ENCODE measurements around the gene WDSUB1.

WDSUB1 gene

GRCh38 chr2:159217676-159218075 lies 68.8 kb downstream of the WDSUB1 start:
- Mint-ChIP-seq H3K36me3 (no peaks in the 10 kb centered on the region), H3K4me1 (no peaks in the 10 kb centered on the region), H3K27me3 (no peaks in the 10 kb centered on the region), H3K27ac (no peak overlapping the region), H3K9me3 (no peaks in the 10 kb centered on the region), H3K4me3 (no peak overlapping the region)

- H3K27me3 Mint-ChIP-seq: no peaks in the 10 kb centered on the region
- H3K4me1 Mint-ChIP-seq: peaks cover 10% of the 10 kb centered on the region
- no peak overlapping the region for H3K4me3 Mint-ChIP-seq
- no peaks in the 10 kb centered on the region for H3K9me3 Mint-ChIP-seq
- H3K27ac Mint-ChIP-seq: no peak overlapping the region
- H3K36me3 Mint-ChIP-seq: no peaks in the 10 kb centered on the region
These were observed 71.4 kb downstream of the WDSUB1 start for GRCh38 chr2:159215116-159215515.

GRCh38 chr2:159214325-159214865 lies 72.1 kb downstream of the WDSUB1 start:
- no peak overlapping the region for H3K4me3 Mint-ChIP-seq
- H3K9me3 Mint-ChIP-seq: no peaks in the 10 kb centered on the region
- H3K4me1 Mint-ChIP-seq: peaks cover 18% of the 10 kb centered on the region
- no peaks in the 10 kb centered on the region for H3K27me3 Mint-ChIP-seq
- no peak overlapping the region for H3K27ac Mint-ChIP-seq
- H3K36me3 Mint-ChIP-seq: no peaks in the 10 kb centered on the region

DNA sequence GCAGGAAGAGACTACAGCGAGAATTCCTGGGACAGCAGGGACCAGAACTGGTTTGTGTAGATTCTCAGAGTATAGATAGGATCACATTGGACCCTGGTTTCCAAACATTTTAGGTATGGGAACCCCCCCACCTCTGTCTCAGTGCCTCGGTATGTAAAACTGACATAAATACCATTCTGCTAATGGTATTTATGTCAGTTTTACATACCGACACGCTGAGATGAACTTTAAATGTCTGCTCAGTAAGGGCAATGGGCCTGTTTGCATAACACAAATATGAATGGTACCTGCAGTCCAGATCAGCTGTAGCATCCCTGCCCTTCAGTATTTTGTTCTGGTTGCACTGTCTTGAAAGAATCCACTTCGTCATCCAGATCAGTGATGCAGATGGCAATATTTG lies 73.2 kb downstream of the WDSUB1 start:
- Mint-ChIP-seq H3K4me1 (peaks cover 28% of the 10 kb centered on the region), H3K27ac (no peak overlapping the region), H3K27me3 (no peaks in the 10 kb centered on the region), H3K4me3 (no peak overlapping the region), H3K36me3 (no peaks in the 10 kb centered on the region), H3K9me3 (no peaks in the 10 kb centered on the region)

- H3K4me1 Mint-ChIP-seq: peaks cover 29% of the 10 kb centered on the region
- H3K36me3 Mint-ChIP-seq: no peaks in the 10 kb centered on the region
- no peak overlapping the region for H3K27ac Mint-ChIP-seq
- peak overlapping the region; percentile 33 for H3K4me3 Mint-ChIP-seq
- no peaks in the 10 kb centered on the region for H3K27me3 Mint-ChIP-seq
- no peaks in the 10 kb centered on the region for H3K9me3 Mint-ChIP-seq
These were observed 74.8 kb downstream of the WDSUB1 start for GRCh38 chr2:159211447-159212396.

DNA sequence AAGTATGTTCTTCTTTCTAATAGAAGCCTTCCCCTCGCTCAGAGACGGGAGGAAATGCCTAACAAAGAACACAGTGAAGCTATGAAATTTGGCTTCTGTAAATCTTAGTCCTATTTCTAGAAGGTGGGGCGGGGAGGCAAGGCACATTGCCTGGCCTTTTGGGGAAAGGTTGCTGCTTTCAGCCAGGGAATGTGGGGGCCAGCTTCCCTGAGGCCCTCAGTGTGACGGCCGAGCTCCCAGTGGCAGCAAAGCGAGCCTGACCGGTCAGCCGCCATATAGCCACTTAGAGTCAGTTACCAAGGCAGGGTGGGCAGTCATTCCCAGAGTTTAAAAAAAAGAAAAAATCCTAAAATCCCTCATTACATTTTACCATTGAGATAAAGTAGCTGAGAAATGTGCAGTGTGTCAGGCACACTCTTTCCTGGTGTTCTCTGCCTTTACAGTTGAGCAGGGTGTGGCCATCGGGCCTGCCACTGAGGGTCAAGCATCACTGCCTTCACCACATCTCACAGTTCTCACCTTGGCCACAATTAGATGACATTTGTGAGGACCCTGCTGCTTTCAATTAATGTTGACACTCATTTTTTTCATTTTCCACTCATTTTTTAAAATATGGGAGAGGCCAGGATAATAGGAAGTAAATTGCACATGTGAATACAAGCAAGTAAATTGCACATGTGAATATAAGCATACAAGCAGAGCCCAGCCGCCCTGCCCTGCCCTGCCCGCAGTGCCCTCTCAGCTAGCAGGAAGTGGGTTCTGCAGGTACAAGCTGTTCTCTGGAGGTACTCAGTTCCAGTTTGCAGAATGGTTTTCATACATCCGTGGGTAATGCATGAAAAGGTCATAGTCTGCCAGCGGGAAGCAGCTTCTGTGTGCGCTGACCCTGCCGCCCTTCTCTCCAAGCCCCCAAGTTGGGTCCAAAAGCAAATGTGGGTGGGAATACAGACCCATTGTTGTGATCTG lies 76.9 kb downstream of the WDSUB1 start:
- peaks cover 29% of the 10 kb centered on the region for H3K4me1 Mint-ChIP-seq

GRCh38 chr2:159208438-159208837 lies 78.1 kb downstream of the WDSUB1 start:
- peaks cover 29% of the 10 kb centered on the region for H3K4me1 Mint-ChIP-seq
- no peak overlapping the region for H3K27ac Mint-ChIP-seq
- no peaks in the 10 kb centered on the region for H3K27me3 Mint-ChIP-seq
- H3K36me3 Mint-ChIP-seq: no peaks in the 10 kb centered on the region
- no peaks in the 10 kb centered on the region for H3K9me3 Mint-ChIP-seq
- H3K4me3 Mint-ChIP-seq: no peak overlapping the region

More for the DNA sequence above, 76.9 kb downstream of the WDSUB1 start:
- H3K9me3 Mint-ChIP-seq: no peaks in the 10 kb centered on the region
- peak overlapping the region; percentile 66 for H3K4me3 Mint-ChIP-seq
- no peaks in the 10 kb centered on the region for H3K27me3 Mint-ChIP-seq
- no peaks in the 10 kb centered on the region for H3K36me3 Mint-ChIP-seq
- H3K27ac Mint-ChIP-seq: peak overlapping the region; percentile 65

DNA sequence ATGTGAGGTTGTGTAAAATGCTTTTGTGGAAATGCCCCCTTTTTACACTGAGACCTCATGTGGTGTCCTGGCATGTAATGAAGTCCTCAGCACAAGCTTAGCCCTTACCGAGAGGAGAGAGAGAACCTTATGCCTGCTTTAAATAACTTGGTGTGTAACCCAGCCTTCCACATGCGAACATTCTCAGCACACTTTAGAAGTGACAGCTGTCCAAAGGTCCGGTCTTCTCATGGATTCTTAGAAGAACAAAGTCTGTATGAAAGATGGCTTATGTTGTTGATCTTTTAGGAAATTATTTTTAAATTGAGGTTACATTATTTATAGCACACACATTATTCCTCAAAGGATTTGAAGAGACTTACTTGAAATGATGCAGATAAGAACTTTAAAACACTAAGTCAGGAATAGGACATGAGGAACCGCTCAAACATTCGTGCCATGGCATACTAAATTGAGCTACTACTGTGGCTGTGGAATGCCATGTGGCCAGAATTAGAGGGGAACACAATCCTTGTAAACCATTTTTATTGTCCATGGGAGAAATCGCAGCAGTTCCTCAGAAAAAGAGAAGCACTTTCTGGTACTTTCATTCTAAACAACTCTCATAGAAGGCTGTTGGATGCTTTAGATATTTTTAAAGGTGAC lies 79.6 kb downstream of the WDSUB1 start:
- Mint-ChIP-seq H3K4me1 (peaks cover 38% of the 10 kb centered on the region), H3K4me3 (no peak overlapping the region), H3K36me3 (no peaks in the 10 kb centered on the region), H3K9me3 (no peaks in the 10 kb centered on the region), H3K27ac (no peak overlapping the region), H3K27me3 (no peaks in the 10 kb centered on the region)

DNA sequence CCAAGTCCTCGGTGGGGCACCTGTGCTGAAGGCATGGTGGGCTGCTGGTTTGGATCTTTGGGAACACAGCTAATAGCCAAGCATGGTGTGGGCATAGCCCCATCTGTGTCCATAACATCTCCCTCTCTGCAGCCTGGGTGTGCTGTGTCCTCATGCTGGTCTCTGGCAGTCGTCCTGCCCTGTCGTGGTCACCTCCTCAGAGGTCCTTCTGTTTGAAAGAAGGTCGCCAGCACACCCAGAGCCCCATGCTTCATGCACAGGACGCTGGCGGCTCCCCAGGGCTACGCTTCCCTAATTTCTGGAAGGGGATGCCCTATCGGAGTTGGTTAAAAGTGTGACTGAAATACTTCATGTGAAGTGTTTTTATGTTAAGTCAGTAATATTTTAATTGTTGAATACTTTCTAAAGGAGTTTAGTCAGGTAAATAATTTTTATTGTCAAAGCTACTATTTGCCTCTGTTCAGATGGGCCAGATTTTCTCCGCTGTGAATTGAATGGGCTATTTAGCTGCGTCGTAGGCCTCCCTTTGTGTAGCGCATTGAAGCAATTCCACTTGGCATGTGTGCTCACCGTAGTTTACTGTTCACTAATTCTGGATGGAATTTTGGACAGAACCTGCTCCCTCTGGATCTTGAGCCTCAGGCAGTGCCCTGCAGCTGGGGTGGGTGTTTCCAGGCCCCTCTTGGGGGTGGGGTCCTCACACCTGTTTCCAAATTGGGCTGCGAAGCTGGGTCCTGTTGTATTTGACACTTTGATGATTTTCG lies 81.9 kb downstream of the WDSUB1 start:
- H3K27ac Mint-ChIP-seq: no peak overlapping the region
- H3K4me3 Mint-ChIP-seq: no peak overlapping the region
- no peaks in the 10 kb centered on the region for H3K27me3 Mint-ChIP-seq
- H3K36me3 Mint-ChIP-seq: no peaks in the 10 kb centered on the region
- no peaks in the 10 kb centered on the region for H3K9me3 Mint-ChIP-seq
- H3K4me1 Mint-ChIP-seq: peaks cover 35% of the 10 kb centered on the region

DNA sequence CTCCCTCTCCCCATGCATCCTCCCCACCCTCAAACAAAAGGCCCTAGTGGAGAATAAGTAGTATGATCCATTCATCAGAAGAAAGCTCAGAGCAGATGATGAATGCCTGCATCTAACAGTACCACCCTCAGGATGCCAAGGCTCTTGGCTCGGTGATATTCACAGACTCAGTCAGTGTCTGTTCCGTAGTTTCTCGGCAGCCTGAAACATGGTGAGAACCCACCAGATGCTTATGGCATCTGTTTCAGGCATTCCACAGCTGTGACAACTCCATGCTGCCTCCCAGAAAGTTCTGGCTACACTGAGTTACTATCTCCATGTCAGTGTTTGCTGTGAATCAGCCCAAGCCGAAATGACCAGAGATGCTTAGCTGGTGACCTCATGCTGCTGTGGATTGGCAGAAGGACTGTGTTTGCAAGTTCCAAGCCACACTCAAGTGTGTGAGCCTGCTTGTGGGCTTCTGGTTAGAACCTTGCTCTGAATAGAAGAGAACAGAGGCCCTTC lies 83.9 kb downstream of the WDSUB1 start:
- H3K9me3 Mint-ChIP-seq: no peaks in the 10 kb centered on the region
- H3K27me3 Mint-ChIP-seq: no peaks in the 10 kb centered on the region
- H3K27ac Mint-ChIP-seq: no peak overlapping the region
- peaks cover 22% of the 10 kb centered on the region for H3K4me1 Mint-ChIP-seq
- H3K36me3 Mint-ChIP-seq: no peaks in the 10 kb centered on the region
- no peak overlapping the region for H3K4me3 Mint-ChIP-seq

DNA sequence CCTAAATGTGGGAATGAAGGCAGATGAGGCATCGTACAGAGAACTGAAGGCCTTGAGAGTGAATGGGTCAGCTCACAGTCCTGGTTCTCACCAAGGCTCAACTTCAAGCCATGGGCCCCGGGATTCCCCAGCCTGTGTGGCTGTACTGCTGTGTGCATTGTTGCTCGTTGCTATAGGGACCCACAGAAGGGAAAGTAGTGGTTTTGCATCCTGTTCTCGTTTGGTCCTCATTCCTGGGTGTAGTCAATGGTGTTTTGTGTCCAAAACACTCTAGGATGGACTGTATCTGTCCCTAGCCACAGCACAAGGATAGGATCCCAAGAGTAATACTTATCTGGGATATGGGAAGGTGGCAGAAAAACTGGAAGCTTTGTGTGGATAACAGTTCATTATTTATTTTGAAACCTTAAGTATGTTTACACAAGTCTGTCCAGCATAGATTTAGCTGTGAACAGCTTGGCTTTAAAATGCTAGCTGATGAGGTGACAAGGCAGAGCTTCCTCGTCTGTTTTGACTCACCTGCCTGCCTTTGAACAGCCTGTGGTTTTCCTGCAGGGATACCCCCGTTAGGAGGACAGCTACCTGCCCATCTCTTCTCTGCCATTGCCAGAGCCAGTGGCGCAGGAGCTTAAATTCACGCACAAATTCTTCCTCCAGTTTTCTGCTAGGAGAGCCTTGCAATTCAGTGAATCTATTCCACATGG lies 85.0 kb downstream of the WDSUB1 start:
- no peaks in the 10 kb centered on the region for H3K9me3 Mint-ChIP-seq
- H3K4me3 Mint-ChIP-seq: no peak overlapping the region
- no peaks in the 10 kb centered on the region for H3K36me3 Mint-ChIP-seq
- no peaks in the 10 kb centered on the region for H3K27me3 Mint-ChIP-seq
- peaks cover 22% of the 10 kb centered on the region for H3K4me1 Mint-ChIP-seq
- H3K27ac Mint-ChIP-seq: peak overlapping the region; percentile 51

- Mint-ChIP-seq H3K27me3 (no peaks in the 10 kb centered on the region), H3K4me3 (no peak overlapping the region), H3K9me3 (no peaks in the 10 kb centered on the region), H3K27ac (no peak overlapping the region), H3K36me3 (no peaks in the 10 kb centered on the region), H3K4me1 (peaks cover 22% of the 10 kb centered on the region)
These were observed 86.0 kb downstream of the WDSUB1 start for GRCh38 chr2:159200498-159200897.

DNA sequence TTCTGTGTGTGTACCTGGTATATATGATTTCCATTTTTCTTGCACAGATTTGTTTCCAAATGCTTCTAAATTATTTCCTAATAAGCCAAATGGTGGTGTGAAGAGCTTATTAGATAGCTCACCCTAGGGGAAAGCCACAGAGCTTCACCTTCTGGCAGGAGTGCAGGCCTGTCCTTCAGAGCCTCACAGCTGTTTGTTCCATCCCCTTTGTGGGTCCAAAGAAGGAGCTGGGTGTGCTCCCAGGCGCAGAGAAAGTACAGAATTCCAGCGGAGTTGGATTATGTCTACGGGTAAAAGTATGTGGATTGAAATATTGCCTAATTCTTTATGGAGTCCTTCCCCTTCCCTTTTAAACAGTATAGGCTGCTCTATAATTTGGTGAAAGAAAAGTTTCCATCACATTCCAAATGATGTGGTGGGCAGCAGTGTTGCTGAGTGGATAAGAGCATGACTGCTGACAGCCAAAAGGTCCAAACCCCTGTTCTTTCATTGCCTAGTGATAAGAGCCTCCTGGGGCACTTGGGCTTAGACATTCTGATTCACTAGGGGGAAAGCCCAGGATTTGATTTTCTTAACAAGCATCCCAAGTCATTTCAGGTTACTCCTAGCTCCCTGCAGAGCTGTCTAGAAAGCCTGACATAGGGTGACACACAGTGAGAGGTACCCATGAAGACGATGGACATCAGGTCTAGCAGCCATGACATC lies 86.6 kb downstream of the WDSUB1 start:
- no peaks in the 10 kb centered on the region for H3K9me3 Mint-ChIP-seq
- no peak overlapping the region for H3K27ac Mint-ChIP-seq
- peaks cover 22% of the 10 kb centered on the region for H3K4me1 Mint-ChIP-seq
- no peak overlapping the region for H3K4me3 Mint-ChIP-seq
- no peaks in the 10 kb centered on the region for H3K36me3 Mint-ChIP-seq
- no peaks in the 10 kb centered on the region for H3K27me3 Mint-ChIP-seq
